HG03565 (cell line): ENCODE data around the gene PEX3.
A peak's percentile ranks its signal among the peaks of the same experiment; 100 is the strongest.

ENCODE experiments used
- ATAC-seq: cut with Tn5 transposase; IDR thresholded peaks from one replicate; pipeline ENCODE4 v1.9.1; 2021; ENCODE audit warnings: mild to moderate bottlenecking, moderate library complexity; ENCODE audit not compliant: unreplicated experiment

PEX3 gene, protein sequence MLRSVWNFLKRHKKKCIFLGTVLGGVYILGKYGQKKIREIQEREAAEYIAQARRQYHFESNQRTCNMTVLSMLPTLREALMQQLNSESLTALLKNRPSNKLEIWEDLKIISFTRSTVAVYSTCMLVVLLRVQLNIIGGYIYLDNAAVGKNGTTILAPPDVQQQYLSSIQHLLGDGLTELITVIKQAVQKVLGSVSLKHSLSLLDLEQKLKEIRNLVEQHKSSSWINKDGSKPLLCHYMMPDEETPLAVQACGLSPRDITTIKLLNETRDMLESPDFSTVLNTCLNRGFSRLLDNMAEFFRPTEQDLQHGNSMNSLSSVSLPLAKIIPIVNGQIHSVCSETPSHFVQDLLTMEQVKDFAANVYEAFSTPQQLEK

GRCh38 chr6:143450453-143451371, at the start of gene PEX3, which contains the start of gene ADAT2:
Gene PEX3, plus strand, starts transcription at chr6:143450805. Its CDS starts 238 bp downstream, at chr6:143451043.
Gene ADAT2, minus strand, starts transcription at chr6:143450695. Its CDS starts 37 bp downstream, at chr6:143450658.
- peak; percentile 89 for ATAC-seq

DNA sequence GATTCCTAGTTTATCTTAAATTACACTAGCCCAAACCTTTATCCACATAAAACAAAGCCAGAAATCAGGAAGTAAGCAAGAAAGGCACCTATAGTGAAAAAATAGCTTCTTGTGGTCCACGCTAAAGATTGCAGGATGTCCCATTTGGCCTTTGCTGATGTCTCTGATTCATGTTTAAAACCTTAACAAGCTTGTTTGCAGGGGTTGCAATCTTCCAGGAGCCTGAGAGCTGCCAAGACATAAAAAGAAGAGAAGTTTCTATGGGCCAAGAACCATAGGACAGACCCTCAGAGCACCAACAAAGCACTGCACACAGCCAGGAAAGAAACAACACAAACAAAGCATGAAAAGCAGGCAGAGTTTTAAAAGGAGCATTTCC, 49.5 kb upstream of the PEX3 start:
- no peak for ATAC-seq

GRCh38 chr6:143401636-143402370, 48.8 kb upstream of the PEX3 start:
- no peak for ATAC-seq

DNA sequence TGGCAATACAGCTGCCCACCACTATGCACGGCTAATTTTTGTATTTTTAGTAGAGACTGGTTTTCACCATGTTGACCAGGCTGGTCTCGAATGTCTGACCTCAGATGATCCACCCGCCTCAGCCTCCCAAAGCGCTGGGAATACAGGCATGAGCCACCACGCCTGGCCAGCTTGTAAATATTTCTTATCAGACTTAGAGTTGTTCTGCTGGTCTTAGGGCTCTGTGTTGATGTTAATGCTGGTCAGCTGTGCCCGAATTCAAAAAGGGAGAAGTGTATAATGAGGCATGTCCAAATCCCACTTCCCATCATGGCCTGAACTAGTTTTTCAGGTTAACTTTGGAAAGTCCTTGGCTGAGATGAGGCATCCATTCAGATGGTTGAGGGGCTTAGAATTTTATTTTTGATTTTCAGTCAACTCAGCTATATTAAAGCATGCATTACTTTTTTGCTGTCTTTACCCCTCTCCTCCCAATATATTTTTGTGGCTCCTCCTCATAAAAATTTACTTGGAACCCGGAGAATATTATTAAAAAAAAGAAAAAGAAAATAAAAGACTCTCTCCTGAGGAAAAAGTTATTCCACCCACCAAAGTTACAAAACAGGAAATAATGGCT, 47.8 kb upstream of the PEX3 start:
- no peak for ATAC-seq

DNA sequence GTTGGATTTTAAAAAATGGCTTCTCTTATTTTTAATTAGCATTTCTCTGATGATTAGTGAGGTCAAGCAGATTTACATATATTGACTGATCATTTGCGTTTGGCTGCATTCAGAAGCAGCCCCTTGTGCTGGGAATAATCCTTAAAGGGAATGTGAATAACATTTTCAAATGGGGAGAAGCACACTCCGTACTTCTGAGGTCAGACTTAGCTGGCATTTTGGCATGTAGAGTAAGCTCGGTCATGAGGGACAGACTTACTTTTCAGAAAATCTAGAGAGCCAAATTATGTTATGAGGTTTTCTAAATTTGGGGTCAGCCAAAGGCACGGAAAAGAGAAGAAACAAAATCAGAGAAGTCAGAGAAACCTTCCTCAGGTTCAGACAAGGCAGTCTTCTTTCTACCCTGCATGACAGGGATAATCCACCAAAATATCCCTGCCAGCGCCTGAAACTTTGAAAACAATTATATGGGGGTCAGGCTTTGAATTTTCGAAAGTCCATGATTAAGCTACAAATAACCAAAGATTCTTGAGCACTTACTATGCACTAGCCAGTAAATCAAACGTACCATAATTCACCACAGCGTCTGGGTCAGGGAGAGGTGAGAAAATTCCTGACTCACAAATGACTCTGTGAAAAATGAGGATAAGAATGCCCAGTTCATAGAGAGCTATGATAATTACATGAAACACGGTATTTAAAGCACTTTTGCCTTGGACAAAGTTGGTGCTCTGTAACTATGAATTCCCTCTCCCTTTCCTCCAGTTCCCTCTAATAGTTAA, 45.0 kb upstream of the PEX3 start:
- ATAC-seq = no peak

- ATAC-seq = no peak
Observed at GRCh38 chr6:143406673-143407072, 43.9 kb upstream of the PEX3 start.

DNA sequence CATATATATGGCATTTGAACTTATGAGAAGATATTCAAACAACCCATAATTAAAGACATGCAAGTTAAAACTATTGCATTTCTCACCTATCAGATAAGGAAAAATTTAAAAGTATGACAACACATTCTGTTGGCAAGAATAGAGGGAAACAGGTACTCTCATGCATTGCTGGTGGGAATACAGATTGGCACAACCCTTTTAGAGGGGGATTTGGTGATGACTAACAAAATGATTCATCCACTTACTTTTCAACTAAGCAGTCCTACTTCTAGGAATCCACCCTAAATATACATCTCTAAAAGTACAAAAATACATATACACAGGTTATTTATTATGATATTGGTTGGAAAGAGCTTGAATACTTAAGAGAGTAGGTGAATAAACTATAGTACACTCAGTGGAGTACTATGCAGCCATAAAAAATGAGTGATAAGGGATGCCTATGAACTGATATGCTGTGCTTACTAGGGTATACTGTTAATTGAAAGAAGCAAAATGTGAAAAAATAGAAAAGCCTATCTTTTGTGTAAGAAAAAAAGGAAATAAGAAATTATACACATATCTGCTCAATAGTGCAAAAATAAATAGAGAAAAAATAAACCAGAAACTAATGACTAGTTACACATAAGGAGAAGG, 42.3 kb upstream of the PEX3 start:
- no peak for ATAC-seq

- ATAC-seq = no peak
Observed at GRCh38 chr6:143408787-143409162, 41.8 kb upstream of the PEX3 start.

GRCh38 chr6:143410859-143411270, 39.7 kb upstream of the PEX3 start:
- ATAC-seq = no peak

GRCh38 chr6:143414769-143415168, 35.8 kb upstream of the PEX3 start:
- no peak for ATAC-seq

DNA sequence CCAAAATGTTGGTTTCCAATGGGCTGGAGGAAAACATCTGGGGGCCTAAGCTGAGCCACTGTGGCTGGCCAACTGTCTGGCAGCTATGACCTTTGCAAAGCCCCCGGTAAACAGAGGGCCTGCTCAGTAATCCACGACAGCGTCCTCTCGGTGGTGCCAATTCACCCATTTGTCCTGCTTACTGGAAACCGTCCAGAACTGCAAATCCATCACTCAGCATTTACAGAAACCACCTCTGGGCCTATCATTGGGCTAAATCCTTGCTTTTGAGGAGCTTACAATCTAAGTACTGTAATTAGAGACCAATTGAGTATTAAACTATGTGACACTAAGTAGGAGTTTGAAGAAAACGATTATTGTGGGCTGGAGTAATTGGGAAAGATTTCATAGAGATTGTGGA, 31.1 kb upstream of the PEX3 start:
- ATAC-seq = no peak

DNA sequence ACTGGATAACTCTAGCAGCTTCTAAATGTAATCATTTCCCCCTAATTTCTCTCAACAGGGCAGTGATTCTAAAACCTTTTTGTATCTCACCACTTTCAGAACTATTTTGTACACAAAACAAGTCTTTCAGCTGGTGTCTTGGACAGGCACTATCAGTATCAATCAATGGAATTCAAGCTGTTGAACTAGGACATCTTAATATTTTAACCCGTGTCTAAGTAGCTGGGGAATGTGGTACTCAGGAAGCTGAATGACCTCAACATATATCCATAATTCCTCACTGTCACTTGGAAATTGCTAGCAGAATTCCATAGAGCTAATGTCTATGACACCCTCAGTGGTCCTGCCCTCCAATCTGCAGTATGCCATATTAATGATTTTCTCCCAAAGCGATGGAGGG, 24.6 kb upstream of the PEX3 start:
- no peak for ATAC-seq

GRCh38 chr6:143427109-143427817, 23.3 kb upstream of the PEX3 start:
- ATAC-seq = peak; percentile 99

GRCh38 chr6:143429970-143430369, 20.6 kb upstream of the PEX3 start:
- no peak for ATAC-seq

DNA sequence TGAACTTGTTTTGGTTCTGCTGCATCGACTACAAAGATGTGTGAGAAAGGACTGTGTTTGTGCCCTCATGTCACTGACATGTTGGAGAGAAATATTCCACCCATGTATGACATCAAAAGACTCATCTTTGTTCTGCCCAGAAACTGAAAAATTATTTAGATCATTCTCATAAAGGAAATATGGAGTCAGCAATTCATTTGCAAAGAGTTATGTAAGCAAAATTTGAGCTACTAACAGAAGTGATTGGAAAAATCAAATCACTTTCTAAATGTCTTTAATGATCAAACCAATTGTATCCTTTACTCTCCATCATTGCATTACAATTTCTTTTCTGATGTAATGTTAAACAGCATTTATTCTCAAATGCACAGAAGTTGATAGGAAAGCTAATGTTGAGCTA, 19.4 kb upstream of the PEX3 start:
- ATAC-seq = no peak

DNA sequence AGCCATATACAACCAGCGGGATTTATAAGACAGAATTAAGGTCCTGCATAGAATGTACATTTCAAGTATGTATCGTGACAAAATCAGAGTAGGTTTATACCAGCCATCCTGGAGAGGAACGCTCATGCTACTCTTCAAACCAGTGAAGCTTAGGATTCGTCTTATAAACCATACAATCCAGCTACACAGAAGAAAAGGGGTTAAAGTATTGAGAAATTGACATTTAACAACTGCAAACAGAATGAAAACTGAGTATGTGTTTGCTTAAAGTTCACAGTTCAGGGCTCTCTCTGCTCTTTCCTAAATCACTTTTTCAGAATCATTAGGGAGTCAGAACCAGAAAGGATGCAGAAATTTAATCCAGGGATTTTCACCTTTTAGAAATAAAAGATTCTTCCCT, 18.0 kb upstream of the PEX3 start:
- ATAC-seq = no peak

DNA sequence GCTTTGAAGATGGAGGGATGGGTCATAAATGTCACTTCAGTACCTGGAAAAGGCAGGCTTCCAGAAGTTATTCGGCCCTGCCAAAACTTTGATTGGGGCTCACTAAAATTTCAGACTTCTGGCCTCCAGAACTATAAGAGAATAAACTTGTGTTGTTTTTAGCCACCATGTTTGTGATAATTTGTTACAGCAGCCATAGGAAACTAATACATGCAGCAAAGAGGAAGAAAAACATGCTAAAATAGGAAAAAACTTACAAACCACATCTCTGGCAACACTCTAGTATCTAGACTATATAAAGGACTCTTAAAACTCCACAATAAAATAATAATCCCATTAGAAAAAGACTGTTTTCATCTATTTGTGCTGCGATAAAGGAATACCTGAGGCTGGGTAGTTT, 9.6 kb upstream of the PEX3 start:
- no peak for ATAC-seq

- no peak for ATAC-seq
Observed at GRCh38 chr6:143441680-143442545, 8.7 kb upstream of the PEX3 start.
